DMS 273 treated with DMSO at 0.1 percent for 48 hours (cell line): Measurements from ENCODE around the gene NFATC2.
"Not testable (repeated sequence)": the region's sequence is repeated elsewhere in the genome, so short reads cannot be mapped to it uniquely, and the experiment has no call there.

Experiments used
- DNase-seq: peaks from one replicate; lab custom pipeline; 2025; lab: John Stamatoyannopoulos, UW

The NFATC2 gene

DNA sequence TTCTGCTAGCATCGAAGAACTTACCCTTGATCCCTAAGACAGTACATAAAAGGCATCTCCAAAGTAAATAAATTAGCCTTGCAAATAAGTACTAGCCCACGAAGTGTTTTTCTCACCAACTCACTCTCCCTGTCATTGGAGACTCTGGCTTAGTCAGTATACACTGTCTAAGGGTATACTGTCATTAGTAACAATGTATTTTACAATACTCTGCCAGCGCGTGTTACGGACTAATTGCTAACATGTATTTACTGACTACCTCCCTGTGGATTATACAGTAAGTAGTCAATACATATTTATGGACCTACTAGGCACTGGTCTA, 72.1 kb downstream of the NFATC2 start:
- DNase-seq: no peak

DNA sequence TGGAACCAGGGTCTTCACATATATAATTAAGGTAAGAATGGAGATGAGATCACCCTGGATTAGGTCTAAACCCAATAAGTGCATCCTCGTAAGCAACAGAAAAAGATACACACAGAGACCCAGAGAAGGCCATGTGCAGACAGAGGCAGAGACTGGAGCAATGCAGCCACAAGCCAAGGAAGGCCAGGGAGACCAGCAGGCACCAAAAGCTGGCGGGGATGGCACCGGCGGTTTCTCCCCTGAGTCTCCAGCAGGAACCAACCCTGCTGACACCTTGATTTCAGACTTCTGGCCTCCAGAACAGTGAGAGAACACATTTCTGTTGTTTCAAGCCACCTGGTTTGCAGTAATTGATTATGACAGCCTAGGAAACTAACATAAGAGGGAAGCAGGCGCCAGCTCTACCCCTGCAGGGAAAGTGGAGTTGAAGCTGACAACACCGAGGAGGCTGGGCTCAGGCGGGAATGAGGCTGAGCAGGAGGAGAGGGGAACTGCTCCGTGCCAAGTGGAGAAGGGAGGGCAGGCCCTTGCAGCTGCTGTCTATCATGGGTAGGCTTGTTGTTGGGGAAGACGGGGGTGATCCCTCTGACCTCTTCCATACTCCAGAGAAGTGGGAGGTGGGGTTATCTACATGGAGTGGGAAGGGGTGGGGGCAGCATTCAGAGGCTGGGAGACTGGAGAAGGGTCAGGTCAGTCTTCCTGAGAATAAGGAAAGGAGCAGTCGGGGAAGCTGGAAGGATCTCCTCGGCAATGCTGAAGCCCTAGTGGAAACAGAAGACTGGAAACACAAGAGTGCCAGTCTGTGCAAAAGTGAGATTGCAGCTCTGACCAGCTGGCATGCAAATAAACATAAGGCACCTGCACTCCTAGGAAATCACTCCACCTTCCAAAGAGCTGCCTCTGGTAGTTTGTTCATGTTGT, 72.7 kb downstream of the NFATC2 start:
- DNase-seq: peak; percentile 41

DNA sequence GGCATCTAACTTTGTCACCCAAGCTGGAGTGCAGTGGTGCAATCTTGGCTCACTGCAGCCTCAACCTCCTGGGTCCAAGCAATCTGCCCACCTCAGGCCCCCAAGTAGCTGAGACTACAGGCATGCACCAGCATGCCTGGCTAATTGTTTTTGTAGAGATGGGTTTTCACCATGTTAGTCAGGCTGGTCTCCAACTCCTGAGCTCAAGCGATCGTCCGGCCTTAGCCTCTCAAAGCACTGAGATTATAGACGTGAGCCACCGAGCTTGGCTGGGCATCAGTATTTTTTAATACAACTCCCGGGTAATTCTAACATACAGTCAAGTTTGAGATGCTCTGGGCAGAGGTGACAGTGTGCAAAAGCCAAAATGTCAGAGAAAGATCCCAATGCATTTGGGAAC, 73.5 kb downstream of the NFATC2 start:
- DNase-seq: no peak

DNA sequence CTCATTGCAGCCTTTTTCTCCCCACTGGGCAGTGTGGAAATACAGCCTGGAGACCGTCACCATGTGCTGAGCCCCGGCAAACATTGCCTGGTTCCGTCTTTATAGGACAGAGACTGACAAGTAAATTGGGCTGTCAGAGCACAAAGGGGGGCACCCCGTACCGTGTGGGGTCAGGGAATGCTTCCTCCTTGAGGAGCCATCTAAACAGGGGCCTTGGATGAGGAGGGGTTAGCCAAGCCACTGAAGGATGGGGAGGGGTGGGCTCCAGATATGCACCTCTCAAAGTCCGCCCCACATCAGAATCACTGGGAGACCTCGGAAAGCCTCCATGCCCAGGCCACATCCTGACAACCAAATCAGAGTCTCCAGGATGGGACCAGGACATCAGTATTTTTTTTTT, 73.9 kb downstream of the NFATC2 start:
- DNase-seq: no peak

DNA sequence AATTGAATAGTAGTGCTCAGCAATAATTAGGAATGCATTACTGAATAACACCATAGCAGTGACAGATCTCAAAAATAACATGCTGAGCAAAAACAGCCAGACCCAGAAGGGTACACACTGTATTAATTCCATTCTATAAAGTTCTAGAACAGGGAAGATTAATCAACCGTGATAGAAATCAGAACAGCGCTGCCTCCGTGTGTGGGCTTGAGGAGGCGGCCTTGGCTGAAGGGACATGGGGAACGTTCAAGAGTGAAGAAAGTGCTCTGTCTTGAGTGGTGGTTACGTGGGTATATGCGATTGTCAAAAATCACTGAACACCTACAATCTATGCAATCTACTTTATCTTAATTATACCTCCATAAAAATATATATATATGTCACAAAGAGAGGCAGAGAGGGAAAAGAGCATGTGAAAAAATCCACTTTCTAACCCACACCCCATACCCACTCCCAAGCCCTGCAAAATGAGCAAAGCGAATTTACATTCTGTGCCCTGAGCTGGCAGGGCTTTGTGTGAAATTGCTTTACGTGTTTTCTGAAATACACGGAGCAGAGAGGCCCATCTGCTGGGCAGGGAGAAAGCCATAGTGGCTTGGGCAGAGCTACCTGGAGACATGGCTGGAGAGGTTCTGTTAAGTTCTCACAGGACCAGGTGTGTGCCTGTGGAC, 74.4 kb downstream of the NFATC2 start:
- no peak for DNase-seq

DNA sequence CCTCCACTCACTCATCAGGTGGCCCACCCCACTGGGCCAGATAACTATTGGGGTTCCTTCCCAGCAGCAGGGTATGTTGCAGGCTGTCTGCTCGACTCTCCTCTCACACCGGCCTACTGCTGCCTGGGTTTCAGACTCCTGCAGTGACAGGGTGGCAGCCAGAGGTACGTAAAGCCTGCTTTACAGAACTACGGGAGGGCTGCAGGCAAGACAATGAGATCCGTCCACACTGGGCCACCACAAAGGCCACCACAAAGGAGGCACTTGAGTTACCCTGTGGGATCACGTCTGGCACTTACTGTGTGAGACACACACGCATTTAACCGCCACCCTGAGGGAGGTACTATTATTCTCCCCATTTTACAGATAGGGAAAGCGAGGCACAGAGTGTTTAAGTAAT, 78.5 kb downstream of the NFATC2 start:
- DNase-seq: no peak

DNA sequence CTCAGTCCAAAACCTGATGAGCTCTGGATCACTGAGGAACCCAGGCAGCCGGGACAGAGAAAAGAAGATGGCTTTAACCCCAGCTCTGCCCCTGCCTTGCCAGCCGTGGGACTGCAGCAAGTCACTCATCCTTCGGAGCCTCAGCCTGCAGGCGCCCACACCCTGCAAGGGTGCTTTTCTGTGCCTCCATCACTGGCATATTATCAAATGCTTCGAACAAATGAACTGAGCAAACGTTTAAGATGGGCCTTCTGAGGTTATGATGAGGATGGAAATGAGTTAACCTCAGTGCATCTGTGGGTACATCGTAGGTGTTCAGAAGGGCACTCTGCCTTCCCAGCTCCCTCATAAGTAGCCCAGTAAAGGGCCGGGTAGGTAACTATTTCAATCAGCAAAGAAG, 79.0 kb downstream of the NFATC2 start:
- DNase-seq: no peak

DNA sequence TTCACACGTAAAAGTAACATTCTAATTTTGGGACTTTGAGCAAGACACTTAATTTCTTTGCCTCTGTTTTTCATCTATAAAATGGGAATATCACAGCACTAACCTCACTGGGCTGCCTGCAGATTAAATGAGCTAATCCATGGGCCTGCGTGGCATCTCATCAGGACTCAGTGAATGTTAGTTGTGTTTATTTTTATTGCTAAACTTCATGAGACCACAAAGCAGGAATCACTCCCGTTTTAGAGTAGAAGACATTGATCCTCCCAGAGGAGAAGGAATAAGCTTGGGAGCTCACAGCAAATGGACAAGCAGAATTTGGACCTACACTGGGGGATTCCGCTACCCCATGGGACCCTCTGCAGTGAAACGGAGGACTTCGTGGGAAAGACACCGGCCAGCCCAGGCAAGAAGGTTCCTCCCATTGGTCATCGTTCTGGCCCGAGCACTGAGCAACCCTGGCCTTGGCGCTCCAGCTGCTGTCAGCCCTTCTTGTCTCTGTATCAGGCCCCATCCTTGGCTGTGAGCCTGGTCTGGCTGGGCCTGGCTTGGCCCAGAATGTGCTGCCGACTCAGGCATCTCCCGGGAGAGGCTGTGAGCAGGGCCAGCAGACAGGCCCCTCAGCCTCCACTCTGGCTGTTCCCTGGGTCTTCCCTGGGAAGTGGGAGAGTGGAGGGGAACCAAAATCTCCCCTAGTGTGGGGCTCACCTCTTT, 79.8 kb downstream of the NFATC2 start:
- DNase-seq: no peak

DNA sequence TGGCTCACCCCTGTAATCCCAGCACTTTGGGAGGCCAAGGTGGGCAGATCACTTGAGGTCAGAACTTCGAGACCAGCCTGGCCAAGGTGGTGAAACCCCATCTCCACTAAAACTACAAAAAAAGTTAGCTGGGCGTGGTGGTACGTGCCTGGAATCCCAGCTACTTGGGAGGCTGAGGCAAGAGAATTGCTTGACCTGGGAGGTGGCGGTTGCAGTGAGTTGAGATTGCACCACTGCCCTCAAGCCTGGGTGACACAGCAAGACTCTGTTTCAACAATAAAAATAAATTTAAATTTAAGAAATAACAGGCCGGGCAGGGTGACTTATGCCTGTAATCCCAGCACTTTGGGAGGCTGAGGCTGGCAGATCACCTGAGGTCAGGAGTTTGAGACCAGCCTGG, 80.7 kb downstream of the NFATC2 start:
- DNase-seq: not testable (repeated sequence)

DNA sequence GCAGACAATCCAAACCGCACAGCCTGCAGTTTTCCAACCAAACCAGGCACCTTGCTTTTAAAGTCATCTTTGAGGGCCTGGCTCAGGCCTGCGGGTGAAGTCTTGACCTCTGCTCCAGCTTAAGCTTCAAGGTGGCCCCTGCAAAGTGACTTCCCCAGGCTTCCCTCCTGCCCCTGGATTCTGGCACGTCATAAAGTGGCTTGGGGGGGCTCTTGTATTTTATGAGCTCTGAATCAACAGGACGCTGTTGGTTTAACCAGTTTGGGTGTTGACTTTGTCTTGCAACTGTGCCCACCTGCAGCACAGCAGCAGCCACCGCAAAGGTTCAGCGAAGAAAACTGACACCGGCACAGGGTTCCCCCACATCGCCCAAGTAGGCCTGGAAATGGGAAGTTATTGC, 81.2 kb downstream of the NFATC2 start:
- no peak for DNase-seq

DNA sequence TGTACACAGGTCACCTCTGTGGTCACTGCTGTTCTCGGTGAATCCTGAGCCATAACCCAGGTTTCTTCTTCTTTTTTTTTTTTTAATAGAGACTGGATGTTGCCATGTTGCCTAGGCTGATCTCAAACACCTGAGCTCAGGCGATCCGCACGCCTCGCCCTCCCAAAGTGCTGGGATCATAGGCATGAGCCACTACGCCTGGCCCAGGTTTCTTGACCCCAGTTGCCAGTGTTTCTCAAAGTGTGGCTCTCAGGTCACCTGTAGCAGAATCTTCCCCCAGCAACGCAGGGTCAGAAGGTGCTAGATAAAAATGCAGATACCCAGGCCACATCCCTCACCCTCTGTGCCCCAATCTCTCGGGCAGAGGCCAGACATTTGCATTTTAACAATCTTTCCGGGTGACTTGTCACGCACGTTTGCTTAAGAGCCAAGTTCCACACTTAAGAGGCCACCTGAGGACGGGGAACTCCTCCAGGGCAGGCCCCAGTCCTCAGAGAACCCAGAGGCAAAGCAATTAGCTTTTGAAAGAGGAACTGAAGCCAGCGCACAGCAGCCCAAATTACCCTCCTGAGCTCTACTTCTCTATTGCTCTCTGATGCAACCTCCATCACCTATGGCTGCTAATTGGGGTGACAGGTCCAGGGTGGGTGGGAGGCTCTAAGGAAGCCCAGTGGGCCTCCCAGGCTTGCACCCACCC, 81.8 kb downstream of the NFATC2 start:
- no peak for DNase-seq

DNA sequence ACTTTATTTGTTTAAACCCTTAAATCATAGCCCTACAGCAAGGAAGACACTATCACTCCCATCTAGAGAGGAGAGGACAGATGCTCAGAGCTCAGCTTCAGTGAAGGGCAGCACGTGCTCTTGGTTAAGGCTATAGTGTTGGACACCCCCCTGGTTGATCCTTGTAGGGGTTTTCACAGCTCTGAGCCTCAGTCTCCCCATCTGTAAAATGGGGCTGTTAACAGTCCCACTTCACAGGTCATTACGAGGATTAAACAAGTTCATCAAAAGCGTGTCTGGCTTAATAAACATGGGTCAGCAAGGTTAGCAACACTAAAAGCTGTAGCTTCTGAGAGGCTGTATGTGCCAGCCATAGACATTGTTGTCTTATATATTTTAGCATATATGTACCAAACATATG, 82.4 kb downstream of the NFATC2 start:
- DNase-seq: no peak

DNA sequence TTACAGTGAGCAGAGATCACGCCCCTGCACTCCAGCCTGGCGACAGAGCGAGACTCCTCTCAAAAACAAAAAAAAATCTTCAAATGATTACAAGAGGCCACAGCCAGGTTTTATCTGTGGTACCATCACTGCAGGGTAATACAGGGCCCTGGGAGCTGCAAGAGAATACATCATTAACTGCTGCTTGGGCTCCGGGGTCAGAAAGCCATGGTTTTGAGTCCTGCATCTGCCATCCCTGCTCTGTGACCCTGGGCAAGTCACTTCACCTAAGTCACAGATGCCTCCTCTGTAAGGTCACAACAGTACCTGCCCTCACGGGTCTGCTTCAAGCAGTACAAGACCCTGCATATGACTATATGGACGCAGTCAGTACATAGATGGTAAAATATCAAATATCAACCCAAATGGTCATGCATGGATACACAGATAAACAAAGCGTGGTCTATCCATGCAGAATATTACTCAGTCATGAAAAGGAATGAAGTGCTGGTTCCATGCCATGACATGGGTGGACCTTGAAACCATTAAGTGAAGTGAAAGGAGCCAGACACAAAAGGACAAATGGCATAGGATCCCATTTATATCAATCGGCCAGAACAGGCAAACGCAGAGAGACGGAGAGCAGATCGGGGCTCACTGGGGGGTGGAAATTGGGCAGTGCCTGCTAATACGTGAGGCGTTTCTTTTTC, 83.6 kb downstream of the NFATC2 start:
- no peak for DNase-seq

DNA sequence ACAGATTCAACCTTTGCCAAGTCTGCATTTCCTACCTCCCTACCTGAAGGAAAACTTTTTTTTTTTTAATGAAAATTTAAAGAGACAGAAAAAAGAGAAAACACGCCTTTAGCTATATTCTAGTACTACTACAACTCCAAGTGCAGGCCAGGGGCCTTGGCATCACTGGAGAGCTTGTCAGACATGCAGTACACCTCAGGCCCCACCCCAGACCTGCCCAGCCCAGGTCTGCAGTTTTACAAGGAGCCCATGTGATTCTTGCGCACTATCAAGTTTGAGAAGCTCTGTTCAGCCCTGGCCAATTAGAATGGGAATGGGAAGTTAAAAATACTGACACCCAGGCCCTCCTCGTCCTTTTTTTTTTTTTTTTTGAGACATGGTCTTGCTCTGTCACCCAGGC, 85.0 kb downstream of the NFATC2 start:
- no peak for DNase-seq

DNA sequence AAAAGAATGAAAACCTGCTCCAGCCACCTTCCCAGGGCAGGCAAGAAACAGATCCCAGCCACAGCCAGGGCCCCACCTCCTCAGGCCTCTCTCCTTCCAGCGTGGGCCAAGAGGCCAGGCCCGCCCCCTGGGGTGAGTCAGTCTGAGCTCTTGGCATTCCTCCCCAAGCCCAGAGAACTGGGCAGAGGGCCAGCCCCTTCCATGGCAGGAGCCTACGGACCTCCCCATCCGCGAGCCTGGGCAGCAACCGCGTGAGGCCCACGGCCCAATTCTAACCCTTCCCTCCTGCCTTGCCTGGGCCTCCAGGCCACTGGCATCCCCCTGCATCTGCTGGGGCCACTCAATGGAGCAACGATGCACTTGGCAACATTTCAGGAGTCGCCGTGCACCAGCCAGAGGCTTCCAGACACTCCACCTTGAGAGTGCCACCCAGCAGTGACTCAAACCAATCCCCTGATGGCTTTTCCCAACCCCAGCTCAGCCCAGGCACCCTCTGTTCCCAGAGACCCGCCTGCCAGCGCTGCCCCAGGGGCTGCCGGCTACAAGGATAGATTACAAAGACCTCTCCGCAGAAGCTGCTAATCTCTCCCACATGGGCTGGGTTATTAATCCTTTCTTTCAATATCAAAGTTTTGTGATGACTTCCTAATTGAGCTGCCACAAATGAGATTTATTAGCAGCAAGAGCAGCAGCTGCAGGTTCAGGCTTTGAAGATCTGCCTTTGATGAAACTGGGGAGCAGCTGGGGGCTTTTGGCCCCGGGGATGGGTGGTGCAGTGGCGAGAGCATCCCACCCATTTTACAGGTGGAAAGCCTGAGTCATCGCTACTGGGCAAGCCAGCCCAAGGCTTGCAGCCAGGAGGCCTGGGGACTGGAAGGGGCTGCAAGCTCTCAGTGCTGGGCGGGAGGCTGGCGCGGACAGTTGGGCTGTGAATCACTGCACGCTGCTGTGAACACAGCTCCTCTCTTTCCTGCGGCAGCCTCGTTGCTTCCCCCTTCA, 85.7 kb downstream of the NFATC2 start:
- peak; percentile 82 for DNase-seq

DNA sequence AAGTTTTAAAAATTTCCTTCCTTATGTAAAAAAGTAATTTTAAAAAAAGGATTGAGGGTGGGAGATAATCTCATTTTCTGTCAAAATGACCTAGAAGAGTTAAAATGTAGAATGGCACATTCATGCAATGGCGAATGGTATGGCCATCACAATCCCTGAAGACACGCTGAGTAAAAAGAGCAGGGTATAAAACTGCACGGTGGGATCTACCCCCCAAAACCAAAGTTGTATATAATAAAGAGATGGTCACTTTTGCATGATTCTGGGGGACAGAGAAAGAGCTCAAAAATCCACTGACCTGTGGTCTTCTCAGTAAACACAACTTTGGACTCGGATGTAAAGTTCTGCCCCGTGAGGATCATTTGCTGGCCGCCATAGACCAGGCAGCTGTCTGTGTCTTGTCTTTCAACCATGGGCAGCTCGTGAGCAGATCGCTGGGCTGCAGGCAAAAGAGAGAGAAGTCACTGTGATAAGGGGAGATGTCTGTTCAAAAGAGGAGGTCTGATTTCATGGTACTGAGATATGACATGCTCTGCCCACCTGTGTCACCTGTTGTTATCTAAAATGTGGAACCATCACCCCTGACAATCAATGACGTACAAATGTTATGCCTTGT, 88.2 kb downstream of the NFATC2 start:
- no peak for DNase-seq

DNA sequence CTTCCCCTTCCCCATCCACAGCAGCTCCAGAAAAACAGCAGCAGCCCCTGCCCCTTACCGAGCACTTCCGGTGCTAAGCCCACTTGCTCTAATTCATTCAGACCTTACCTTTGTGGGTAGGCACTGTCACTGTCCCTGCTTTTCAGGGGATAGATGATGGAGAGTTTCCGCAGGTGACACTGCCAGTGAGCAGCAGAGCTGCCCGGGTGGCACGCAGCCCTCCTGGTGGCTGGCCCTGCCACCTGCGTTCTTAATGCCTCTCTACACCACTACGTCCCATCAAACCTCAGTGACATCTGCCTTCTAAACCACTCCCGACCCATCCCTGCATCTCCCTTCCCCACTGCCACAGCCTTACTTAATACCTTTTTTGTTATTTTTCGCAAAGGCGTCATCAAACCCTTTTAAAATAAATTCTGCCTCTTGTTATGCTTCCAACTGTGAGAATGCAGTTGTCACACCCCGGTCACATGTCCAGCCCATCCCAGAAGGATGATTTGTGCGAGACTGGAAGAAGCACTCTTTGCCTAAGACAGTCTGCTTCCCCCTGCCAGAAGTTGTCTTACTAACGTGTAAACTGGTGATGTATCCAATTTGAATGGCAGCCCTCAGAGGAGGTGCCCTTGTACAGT, 89.7 kb downstream of the NFATC2 start:
- no peak for DNase-seq

DNA sequence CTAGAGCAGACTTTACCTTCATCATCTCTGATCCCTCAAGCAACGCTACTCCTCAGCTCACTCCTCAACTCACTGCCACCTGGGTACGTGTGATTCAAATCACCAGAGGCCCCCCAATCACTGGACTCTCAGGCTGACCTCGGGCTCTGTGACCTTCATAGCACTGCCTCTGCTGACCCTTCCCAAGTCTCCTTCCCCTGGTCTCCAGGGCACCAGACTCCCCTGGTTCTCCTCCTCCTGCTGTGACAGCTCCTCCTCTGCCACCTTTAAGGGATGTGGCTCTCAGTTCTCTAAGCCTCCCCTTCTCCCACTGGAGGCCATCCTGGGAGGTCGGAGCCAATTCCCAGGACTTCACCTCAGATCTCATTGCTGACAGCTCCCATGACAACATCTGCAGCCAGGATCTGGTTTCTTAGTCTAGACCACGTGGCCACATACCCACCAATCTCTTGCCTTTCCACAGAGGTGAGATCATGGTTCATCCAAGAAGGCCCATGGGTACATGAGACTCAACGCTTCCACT, 90.4 kb downstream of the NFATC2 start:
- DNase-seq: no peak

DNA sequence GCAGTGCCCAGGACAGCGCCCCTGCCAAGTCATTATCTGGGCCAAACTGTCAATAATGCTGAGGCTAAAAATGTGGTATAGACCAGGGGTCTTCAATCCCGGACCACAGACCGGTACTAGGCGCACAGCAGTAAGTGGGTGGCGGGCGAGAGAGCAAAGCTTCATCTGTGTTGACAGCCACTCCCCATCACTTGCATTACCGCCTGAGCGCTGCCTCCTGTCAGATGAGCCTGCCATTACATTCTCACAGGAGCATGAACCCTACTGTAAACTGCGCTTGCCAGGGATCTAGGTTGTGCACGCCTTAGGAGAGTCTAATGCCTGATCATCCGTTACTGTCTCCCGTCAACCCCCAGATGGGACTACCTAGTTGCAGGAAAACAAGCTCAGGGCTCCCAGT, 91.0 kb downstream of the NFATC2 start:
- no peak for DNase-seq
